GM12878 (cell line): Measurements from ENCODE around the gene ABHD6. TPM values are rescaled to one million over a fixed set of nuclear protein-coding genes. Genes with fewer than 3 reads are reported as not detected.

Experiments used
- ATAC-seq: fragments of 200-7000 bp; cut with Tn5 transposase; 3 replicates; pipeline ENCODE4 v1.9.1; 2020; ENCODE audit warnings: mild to moderate bottlenecking, moderate library complexity
- BruUV-seq: library from RNA; stranded (reverse); fragments of 400-500 nt; replicated peaks from 2 replicates; lab custom pipeline; 2021; lab: Mats Ljungman, UMichigan
- CTCF ChIA-PET: fragments of 300-600 bp; sonication (Branson Sonifier 250); formaldehyde crosslinking; extraction: SDS; loops from one replicate; lab custom pipeline; 2021; ENCODE audit warnings: inconsistent platforms; lab: Yijun Ruan, JAX
- POLR2A ChIA-PET: fragments of 350-600 bp; formaldehyde crosslinking; extraction: SDS; loops from one replicate; lab custom pipeline; 2021; ENCODE audit warnings: inconsistent platforms; lab: Charles Lee
- RAD21 ChIA-PET: fragments of 300-600 bp; sonication (Branson Sonifier 250); formaldehyde crosslinking; loops from one replicate; lab custom pipeline; 2023; ENCODE audit warnings: antibody characterized with exemption; ENCODE audit not compliant: unreplicated experiment; lab: Charles Lee
- SMC1A ChIA-PET: fragments of 300-600 bp; sonication (Branson Sonifier 250); formaldehyde crosslinking; loops from one replicate; lab custom pipeline; 2023; ENCODE audit not compliant: unreplicated experiment, uncharacterized antibody; lab: Charles Lee
- DNase-seq: peaks from one replicate; pipeline ENCODE4 v3.0.0-alpha.2; 2011; ENCODE audit warnings: low read depth, low spot score
- FAIRE-seq: peaks from 3 replicates; lab custom pipeline; 2011; peaks lifted over from hg19 to GRCh38; lab: Jason Lieb, UNC
- H2AFZ ChIP-seq: 2 replicates; pipeline ENCODE4 v1.6.0; 2011; ENCODE audit warnings: low read depth, low read length, control low read depth; ENCODE audit not compliant: control insufficient read depth
- H3K27ac ChIP-seq: 2 replicates; pipeline ENCODE4 v1.5.1; 2011; ENCODE audit warnings: control low read depth; ENCODE audit not compliant: control insufficient read depth, insufficient read depth
- H3K27me3 ChIP-seq, 2 experiments: replicated peaks in 1 of 2; 2 replicates each; pipeline versions ENCODE4 v1.6.0 to v1.6.1; 2011; ENCODE audit warnings: low read length in 1 of 2; ENCODE audit not compliant: control insufficient read depth in 2 of 2, insufficient read depth in 2 of 2
- H3K36me3 ChIP-seq, 2 experiments: 2 replicates each; pipeline ENCODE4 v1.5.1; 2011; ENCODE audit warnings: low read length in 1 of 2; ENCODE audit not compliant: control insufficient read depth in 2 of 2, insufficient read depth in 2 of 2
- H3K4me1 ChIP-seq: 2 replicates; pipeline ENCODE4 v1.6.1; 2011; ENCODE audit warnings: mild to moderate bottlenecking, low read length, moderate library complexity, mixed read lengths; ENCODE audit not compliant: control insufficient read depth, insufficient read depth
- H3K4me2 ChIP-seq: 2 replicates; pipeline ENCODE4 v1.6.0; 2011; ENCODE audit warnings: control low read depth; ENCODE audit not compliant: control insufficient read depth, insufficient read depth
- H3K4me3 ChIP-seq: fragments of 200-600 bp; sonication (generic); 2 replicates; pipeline ENCODE4 v1.5.1; 2016
- H3K79me2 ChIP-seq: 2 replicates; pipeline ENCODE4 v1.6.0; 2011; ENCODE audit warnings: low read length; ENCODE audit not compliant: control insufficient read depth, insufficient read depth
- H3K9ac ChIP-seq: 2 replicates; pipeline ENCODE4 v1.8.0; 2011; ENCODE audit warnings: low read length, control low read depth, mixed read lengths; ENCODE audit not compliant: control insufficient read depth, insufficient read depth
- H3K9me3 ChIP-seq: replicated peaks from 3 replicates; pipeline ENCODE4 v1.5.1; 2011; ENCODE audit warnings: mild to moderate bottlenecking, low read length; ENCODE audit not compliant: control insufficient read depth, insufficient read depth
- H4K20me1 ChIP-seq: 2 replicates; pipeline ENCODE4 v1.6.0; 2011; ENCODE audit not compliant: control insufficient read depth, insufficient read depth
- BCL11A ChIP-seq: IDR thresholded peaks from 2 replicates; pipeline ENCODE4 v1.6.1; 2011; ENCODE audit warnings: low read depth, low read length
- CBX3 ChIP-seq: fragments of 200-600 bp; sonication (generic); IDR thresholded peaks from 2 replicates; pipeline ENCODE4 v1.6.1; 2016; ENCODE audit warnings: low read depth, borderline replicate concordance
- EED ChIP-seq: sonication (generic); IDR thresholded peaks from 2 replicates; pipeline ENCODE4 v1.6.1; 2016; ENCODE audit warnings: antibody characterized with exemption, low read depth
- IKZF1 ChIP-seq: fragments of 450-650 bp; conservative IDR thresholded peaks from 2 replicates; pipeline ENCODE4 v1.6.1; 2017; ENCODE audit warnings: antibody characterized with exemption, mild to moderate bottlenecking
- RBBP5 ChIP-seq: fragments of 200-600 bp; sonication (generic); conservative IDR thresholded peaks from 2 replicates; pipeline ENCODE4 v1.6.1; 2016
- SIX5 ChIP-seq: IDR thresholded peaks from 2 replicates; pipeline ENCODE4 v1.6.1; 2011; ENCODE audit warnings: mild to moderate bottlenecking, low read depth, low read length, moderate library complexity; ENCODE audit not compliant: severe bottlenecking
- SUZ12 ChIP-seq: fragments of 200-600 bp; sonication (generic); IDR thresholded peaks from one replicate; pipeline ENCODE4 v1.6.1; 2018; ENCODE audit warnings: antibody characterized with exemption, mild to moderate bottlenecking; ENCODE audit not compliant: unreplicated experiment
- ZNF274 ChIP-seq: IDR thresholded peaks from one replicate; pipeline ENCODE4 v1.8.0; 2011; ENCODE audit not compliant: insufficient read length, insufficient read depth
- WGBS: methylation state at CpG from one replicate; pipeline ENCODE4 v1.1.6; 2016; ENCODE audit warnings: low lambda C conversion rate; ENCODE audit not compliant: insufficient replicate concordance, insufficient coverage; ENCODE audit errors: missing lambda C conversion rate; 5-methylcytosine and 5-hydroxymethylcytosine counted together
- in situ Hi-C: fragments of 300-500 bp; cut with MboI; formaldehyde crosslinking; loops from 9 replicates; pipeline ENCODE4 v1.14.3; 2018; ENCODE audit warnings: mixed read lengths
- intact Hi-C: fragments of 100-400 bp; cut with micrococcal nuclease; formaldehyde crosslinking; loops from one replicate; pipeline ENCODE4 v1.14.2; 2022; ENCODE audit not compliant: unreplicated experiment
- polyA plus RNA-seq, 11 experiments: library from polyadenylated mRNA; depleted of rRNA in 4 of 11; unstranded in 6 of 11; stranded (reverse) in 5 of 11; fragments of >200 nt; fragmentation: Nextera tagmentation in 4 of 11; fragmentation: Illumina TruSeq in 1 of 11; extraction: Ambion mirVana in 4 of 11; extraction: Trizol in 1 of 11; gene quantifications; 1 replicate in 1 of 11; 2 replicates in 10 of 11; pipeline versions ENCODE4 v1.2.1 to v1.2.3, GENCODE V29; 2011 to 2016; ENCODE audit warnings: inconsistent platforms in 2 of 11, missing spikeins in 2 of 11, low read depth in 1 of 11
- total RNA-seq, 4 experiments: library from RNA; depleted of rRNA in 3 of 4; stranded (reverse); fragments of >200 nt in 3 of 4; fragmentation: Illumina TruSeq in 1 of 4; extraction: Trizol in 1 of 4; gene quantifications; 2 replicates each; pipeline versions ENCODE4 v1.2.1 to v1.2.3, GENCODE V29; 2013 to 2021
- TF ChIP-seq, protein P1 (sequence below): IDR thresholded peaks from 2 replicates; pipeline ENCODE4 v1.6.1; 2012; ENCODE audit warnings: improper control_type of control experiment, low read depth, low read length; ENCODE audit not compliant: insufficient replicate concordance

ABHD6 gene
- total and polyA plus RNA-seq, 10 of the 15 experiments (the other 5 are each of a cell fraction or from before 2014, with no cell fraction given): 1.4 to 33.2 (median 3.2) TPM

DNA sequence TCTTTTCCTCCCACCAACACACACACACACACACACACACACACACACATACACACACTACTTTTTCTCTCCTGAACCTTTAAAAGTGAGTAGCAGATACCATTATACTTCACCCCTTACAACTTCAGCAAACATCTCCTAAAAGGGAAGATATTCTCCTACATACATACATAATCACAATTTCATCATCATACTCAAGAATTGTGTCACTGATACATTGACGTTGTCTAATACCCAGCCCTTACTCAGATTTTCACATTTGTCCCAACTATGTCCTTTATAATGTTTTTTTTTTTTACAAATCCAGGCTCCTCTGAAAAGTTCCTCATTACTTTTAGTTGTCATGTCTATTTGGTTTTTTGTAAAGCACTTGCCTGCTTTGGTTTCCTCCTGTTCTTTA, 18.5 kb downstream of the ABHD6 start:
- DNase-seq: no peak
- peak; percentile 23 for FAIRE-seq
- 61% methylated on average over 1 of the region's 1 CpG for WGBS
- H3K27me3 ChIP-seq: no peaks in the 10 kb centered on the region
- no peaks in the 10 kb centered on the region for H4K20me1 ChIP-seq
- SMC1A ChIA-PET: interaction anchor here (1.0 to 2.8 kb wide), 2 partner anchors 13 to 43 kb away, joined by 4 to 11 read pairs; no protein-coding TSS in a partner anchor
- RAD21 ChIA-PET: interaction anchor here (1.4 kb wide), 1 partner anchor 22 kb away, joined by 3 read pairs; no protein-coding TSS in a partner anchor
- no peak overlapping the region for H3K27ac ChIP-seq
- H3K9ac ChIP-seq: no peak overlapping the region
- no peak overlapping the region for H3K4me2 ChIP-seq
- no TSS peak for BruUV-seq
- in situ Hi-C loops: no loop called here
- POLR2A ChIA-PET: no interaction called here
- TF ChIP-seq ZNF274: no peak
- TF ChIP-seq BCL11A: no peak
- no peak for TF ChIP-seq EED
- no peak for TF ChIP-seq CBX3
- TF ChIP-seq SIX5: no peak
- TF ChIP-seq, protein P1, sequence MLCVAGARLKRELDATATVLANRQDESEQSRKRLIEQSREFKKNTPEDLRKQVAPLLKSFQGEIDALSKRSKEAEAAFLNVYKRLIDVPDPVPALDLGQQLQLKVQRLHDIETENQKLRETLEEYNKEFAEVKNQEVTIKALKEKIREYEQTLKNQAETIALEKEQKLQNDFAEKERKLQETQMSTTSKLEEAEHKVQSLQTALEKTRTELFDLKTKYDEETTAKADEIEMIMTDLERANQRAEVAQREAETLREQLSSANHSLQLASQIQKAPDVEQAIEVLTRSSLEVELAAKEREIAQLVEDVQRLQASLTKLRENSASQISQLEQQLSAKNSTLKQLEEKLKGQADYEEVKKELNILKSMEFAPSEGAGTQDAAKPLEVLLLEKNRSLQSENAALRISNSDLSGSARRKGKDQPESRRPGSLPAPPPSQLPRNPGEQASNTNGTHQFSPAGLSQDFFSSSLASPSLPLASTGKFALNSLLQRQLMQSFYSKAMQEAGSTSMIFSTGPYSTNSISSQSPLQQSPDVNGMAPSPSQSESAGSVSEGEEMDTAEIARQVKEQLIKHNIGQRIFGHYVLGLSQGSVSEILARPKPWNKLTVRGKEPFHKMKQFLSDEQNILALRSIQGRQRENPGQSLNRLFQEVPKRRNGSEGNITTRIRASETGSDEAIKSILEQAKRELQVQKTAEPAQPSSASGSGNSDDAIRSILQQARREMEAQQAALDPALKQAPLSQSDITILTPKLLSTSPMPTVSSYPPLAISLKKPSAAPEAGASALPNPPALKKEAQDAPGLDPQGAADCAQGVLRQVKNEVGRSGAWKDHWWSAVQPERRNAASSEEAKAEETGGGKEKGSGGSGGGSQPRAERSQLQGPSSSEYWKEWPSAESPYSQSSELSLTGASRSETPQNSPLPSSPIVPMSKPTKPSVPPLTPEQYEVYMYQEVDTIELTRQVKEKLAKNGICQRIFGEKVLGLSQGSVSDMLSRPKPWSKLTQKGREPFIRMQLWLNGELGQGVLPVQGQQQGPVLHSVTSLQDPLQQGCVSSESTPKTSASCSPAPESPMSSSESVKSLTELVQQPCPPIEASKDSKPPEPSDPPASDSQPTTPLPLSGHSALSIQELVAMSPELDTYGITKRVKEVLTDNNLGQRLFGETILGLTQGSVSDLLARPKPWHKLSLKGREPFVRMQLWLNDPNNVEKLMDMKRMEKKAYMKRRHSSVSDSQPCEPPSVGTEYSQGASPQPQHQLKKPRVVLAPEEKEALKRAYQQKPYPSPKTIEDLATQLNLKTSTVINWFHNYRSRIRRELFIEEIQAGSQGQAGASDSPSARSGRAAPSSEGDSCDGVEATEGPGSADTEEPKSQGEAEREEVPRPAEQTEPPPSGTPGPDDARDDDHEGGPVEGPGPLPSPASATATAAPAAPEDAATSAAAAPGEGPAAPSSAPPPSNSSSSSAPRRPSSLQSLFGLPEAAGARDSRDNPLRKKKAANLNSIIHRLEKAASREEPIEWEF: no peak
- TF ChIP-seq IKZF1: no peak
- TF ChIP-seq SUZ12: no peak
- TF ChIP-seq RBBP5: no peak
- no peaks in the 10 kb centered on the region for H3K9me3 ChIP-seq
- no peak overlapping the region for H2AFZ ChIP-seq
- H3K4me1 ChIP-seq: no peaks in the 10 kb centered on the region
- peaks cover 0 to 10% of the 10 kb centered on the region in 2 experiments; a peak in 2 of 4 replicates for H3K36me3 ChIP-seq
- H3K79me2 ChIP-seq: no peaks in the 10 kb centered on the region
- ATAC-seq: no peak
- no peak overlapping the region for H3K4me3 ChIP-seq
- intact Hi-C loops: no loop called here
- CTCF ChIA-PET: no interaction called here
